Choroid plexus epithelial cell (primary cell): ENCODE data around the gene ADPRS.

Source experiments
- DNase-seq: peaks from one replicate; pipeline ENCODE4 v3.0.0-alpha.2; 2010; ENCODE audit warnings: low read depth
- H3K4me3 ChIP-seq: 2 replicates; pipeline ENCODE4 v1.5.1; 2011; ENCODE audit warnings: low read depth, mild to moderate bottlenecking, control low read depth, low read length, moderate library complexity
- TF ChIP-seq, protein P1 (sequence below): conservative IDR thresholded peaks from 2 replicates; pipeline ENCODE4 v1.5.1; 2011; ENCODE audit warnings: low read depth, mild to moderate bottlenecking, control low read depth, inconsistent platforms, low read length, moderate library complexity

ADPRS gene

DNA sequence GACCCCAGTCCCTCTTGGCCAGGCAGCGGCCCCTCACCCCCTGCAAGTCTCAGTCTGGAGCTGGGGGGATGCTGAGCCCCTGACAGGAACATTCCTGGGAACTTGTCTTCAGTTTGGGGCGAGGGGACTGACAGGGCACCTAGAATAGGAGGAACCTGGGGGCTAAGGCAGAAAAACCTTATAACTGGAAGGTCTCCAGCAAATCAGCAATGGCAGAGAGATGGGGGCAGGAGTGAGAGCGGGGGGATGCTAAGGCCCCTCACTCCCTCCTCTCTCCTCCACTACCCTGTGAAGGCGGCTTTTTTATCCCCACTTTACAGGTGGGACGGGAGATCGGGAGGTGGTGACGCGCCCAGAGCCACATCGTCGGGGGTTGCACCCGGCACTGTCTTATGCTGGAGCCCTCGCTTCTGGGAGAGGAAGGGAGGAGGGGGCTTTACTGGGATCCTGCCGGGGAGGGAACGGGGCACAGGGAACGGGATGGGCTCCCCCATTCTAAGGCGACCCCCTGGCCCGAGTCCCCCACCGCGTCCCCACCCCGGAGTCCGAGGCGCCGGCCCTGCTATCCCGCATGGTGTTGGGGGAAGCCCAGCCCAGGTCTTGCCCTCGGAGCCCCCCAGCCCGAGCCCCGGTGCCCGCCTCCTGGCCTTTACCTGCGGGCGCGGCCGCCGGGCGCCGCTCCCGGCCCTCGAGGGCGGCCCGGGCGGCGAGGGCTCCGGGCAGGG lies 35.9 kb downstream of the ADPRS start:
- TF ChIP-seq, protein P1, sequence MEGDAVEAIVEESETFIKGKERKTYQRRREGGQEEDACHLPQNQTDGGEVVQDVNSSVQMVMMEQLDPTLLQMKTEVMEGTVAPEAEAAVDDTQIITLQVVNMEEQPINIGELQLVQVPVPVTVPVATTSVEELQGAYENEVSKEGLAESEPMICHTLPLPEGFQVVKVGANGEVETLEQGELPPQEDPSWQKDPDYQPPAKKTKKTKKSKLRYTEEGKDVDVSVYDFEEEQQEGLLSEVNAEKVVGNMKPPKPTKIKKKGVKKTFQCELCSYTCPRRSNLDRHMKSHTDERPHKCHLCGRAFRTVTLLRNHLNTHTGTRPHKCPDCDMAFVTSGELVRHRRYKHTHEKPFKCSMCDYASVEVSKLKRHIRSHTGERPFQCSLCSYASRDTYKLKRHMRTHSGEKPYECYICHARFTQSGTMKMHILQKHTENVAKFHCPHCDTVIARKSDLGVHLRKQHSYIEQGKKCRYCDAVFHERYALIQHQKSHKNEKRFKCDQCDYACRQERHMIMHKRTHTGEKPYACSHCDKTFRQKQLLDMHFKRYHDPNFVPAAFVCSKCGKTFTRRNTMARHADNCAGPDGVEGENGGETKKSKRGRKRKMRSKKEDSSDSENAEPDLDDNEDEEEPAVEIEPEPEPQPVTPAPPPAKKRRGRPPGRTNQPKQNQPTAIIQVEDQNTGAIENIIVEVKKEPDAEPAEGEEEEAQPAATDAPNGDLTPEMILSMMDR = no peak
- H3K4me3 ChIP-seq = peak overlapping the region; percentile 25
- no peak for DNase-seq

DNA sequence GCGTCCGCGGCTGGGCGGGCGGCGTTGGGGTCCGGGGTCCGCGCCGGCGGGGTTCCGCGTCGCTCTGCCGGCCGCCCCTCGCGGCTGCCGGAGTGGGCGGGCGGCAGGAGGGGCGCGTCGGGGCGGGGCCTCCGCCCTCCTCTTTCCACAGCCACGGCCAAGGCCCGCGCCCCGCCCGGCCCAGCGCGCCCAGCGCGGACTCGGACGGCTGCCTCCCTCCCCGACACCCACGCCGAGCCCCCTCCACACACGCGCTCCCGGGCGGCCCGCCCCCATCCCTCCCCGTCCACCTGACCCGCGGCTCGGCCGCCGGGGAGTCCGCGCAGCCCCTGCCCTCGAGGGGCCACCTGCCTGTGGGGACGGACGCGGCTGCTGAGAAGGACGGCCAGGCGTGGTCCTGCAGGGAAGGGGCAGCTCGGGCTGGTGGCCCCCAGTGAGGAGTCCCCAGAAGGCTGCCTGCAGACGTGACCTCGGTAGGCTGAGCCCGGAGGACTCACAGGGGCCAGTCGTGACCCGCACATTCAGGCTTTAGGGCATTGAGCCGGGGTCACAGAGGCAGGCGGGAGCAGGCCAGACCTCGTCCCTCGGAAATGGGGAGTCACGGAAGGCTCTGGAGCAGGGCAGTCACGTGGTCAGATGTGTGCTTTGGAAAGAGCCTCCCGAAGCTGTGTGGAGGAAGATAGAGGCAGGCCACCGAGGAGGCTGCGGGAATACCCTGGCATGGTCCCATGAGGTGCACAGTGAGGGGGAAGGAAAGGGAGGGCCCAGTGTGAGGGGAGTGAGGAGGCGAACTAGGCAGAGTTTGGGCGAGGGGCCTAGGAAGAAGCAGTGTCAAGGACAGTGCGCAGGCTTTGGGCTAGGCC lies 36.7 kb downstream of the ADPRS start, which contains the start of gene COL8A2:
COL8A2 (minus strand) TSS at position 94 of the 863 bp plus-strand sequence. CDS start 24,980 bp downstream, outside the sequence.
- TF ChIP-seq, protein P1 = no peak
- H3K4me3 ChIP-seq = peak within 1 kb of the TSS; percentile 25
- DNase-seq = no peak

DNA sequence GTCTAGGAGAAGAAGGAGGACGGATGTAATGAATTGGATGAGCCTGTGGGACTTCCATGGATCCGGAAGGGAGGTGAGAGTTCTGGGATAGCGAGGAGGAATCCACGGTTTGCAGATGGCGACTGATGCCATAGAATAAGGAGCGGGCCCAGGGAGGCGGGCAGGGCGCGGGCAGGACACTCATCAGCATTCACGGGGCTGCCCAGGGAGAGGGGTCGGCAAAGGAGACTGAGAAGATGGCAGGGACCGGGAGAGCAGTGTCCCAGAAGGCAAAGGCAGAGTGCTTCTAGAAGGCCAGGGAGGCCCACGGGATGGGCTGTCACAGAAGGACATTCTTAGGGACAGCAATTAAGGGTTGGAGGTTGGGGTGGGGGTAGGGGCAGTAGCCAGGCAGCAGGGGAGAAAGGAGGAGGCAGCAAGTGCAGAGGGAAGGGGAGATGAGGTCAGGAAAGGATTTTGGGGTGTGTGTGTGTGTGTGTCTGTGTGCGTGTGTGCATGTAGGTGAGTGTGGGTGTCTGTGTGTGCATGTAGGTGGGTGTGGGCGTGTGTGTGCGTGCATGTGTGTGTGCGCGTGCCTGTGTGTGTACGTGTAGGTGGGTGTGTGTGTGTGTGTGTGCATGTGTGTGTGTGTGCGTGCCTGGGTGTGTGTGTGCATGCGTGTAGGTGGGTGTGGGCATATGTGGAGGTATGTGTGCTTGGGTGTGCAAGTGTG lies 37.5 kb downstream of the ADPRS start:
- H3K4me3 ChIP-seq = no peak overlapping the region

DNA sequence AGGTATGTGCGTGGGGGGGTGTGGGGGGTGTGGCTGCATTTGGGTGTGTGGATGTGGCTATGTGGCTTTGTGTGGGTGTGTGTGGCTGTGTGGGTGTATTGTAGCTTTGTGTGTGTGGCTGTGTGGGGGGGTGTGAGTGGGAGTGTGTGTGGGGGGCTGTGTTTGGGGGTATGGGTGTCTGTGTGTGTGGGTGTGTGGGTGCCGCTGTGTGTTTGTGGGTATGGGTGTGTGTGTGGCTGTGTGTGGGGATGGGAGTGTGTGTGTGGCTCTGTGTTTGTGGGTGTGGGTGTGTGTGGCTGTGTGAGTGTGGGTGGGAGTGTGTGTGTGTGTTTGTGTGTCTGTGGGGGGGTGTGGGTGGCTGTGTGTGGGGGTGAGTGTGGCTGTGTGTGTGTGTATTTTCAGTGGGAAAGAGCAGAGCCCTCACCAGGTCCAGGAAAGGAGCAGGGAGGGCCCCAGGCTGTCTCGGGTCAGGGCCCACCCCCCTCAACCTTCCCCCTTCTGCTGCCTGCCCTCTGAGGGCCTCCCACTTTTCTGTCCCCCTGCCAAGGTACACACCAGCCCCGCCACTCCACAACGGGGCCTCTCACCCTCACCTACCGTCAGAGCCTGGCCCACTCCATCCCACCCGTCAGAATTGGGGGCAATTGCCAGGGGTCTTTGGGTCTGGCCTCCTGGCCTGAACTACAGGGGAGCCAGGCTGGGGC lies 38.3 kb downstream of the ADPRS start:
- H3K4me3 ChIP-seq = no peak overlapping the region

More for the DNA sequence above, 37.5 kb downstream of the ADPRS start:
- TF ChIP-seq, protein P1 = no peak
- no peak for DNase-seq

DNA sequence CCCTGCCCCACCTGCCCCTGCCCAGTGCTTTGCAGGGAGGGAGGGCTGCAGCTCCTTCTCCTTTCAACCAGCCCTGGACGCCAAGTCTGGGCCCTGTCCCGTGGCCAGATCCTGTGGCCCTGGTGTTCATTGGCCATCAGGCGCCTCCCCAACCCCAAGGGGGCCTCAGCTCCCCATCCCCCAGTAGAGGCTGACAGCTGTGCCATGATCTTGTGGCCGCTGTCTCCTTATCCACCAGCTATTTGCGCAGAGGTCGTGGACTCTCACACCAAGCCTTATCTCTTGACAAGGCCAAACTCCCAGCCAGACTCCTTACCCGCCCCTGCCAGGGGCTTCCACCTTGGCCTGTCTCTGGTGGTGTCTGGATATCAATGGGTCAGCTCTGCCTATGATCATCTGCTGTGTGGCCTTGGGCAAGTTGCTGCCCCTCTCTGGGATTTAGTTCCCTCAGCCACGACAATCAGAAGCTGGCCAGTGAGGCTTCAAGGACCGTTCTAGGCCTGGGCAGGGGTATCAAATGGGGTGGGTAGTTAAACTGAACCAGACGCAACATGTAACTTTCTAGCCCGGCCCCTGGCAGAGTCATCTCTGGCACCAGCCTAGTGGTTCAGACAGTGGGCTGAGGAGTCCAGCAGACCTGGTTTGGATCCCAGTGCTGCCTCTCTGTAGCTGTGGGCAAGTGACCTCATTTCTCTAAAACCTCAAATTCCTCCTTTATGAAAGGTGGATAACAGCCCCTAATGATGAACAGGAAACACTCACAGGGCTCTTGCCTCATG lies 39.6 kb downstream of the ADPRS start:
- TF ChIP-seq, protein P1 = no peak
- H3K4me3 ChIP-seq = no peak overlapping the region
- DNase-seq = no peak

More for the DNA sequence above, 38.3 kb downstream of the ADPRS start:
- TF ChIP-seq, protein P1 = no peak
- no peak for DNase-seq

DNA sequence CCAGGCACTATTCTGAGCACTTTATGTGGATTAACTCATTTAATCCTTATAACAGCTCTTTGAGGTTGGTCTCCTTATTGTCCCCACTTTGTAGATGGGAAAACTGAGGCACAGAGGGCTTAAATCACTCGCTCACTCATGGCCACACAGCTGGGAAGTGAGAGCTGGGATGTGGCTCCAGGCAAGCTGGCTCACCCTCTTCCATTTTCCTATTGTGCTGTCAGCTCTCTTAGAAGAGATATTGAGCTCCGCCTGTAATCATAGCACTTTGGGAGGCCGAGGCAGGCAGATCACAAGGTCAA lies 40.2 kb downstream of the ADPRS start:
- H3K4me3 ChIP-seq = no peak overlapping the region
- TF ChIP-seq, protein P1 = no peak
- DNase-seq = no peak
